Measurements from ENCODE around the gene SPRR1A. TPM values are rescaled to one million over a fixed set of nuclear protein-coding genes. Genes with fewer than 3 reads are reported as not detected.
A peak's percentile ranks its signal among the peaks of the same experiment; 100 is the strongest.

SPRR1A gene
- total RNA-seq, 1 donor from 2014 or later: not detected

GRCh38 chr1:152996633-152997400 is 12.9 kb downstream of the SPRR1A start:
- Histone ChIP-seq H2AFZ (replicated peaks) (no peak overlapping the region), H3F3A (ENCODE audit: low read depth) (no peaks in the 10 kb centered on the region), H3K79me2 (ENCODE audit: low read depth) (no peaks in the 10 kb centered on the region), H3K27ac (no peak overlapping the region), H3K27me3 (no peaks in the 10 kb centered on the region), H3K4me3 (no peak overlapping the region), H4K20me1 (ENCODE audit: low read depth) (no peaks in the 10 kb centered on the region), H3K9me3 (ENCODE audit: low read depth) (peaks cover 40% of the 10 kb centered on the region), H3K9ac (no peak overlapping the region), H3K4me2 (no peak overlapping the region), H3K36me3 (no peaks in the 10 kb centered on the region), H3K4me1 (no peaks in the 10 kb centered on the region)
- H3K9me3 Mint-ChIP-seq: peaks cover 3% of the 10 kb centered on the region
- DNase-seq (ENCODE audit: low spot score): peak; percentile 7
- no peaks in the 10 kb centered on the region for H3K36me3 Mint-ChIP-seq
- no peaks in the 10 kb centered on the region for H3K27me3 Mint-ChIP-seq (ENCODE audit: insufficient read depth, low read depth)
- no peaks in the 10 kb centered on the region for H3K4me1 Mint-ChIP-seq
- H3K27ac Mint-ChIP-seq: no peak overlapping the region
- TF ChIP-seq EZH2 (IDR thresholded peaks at IDR 0.05): no peak
- no peak for TF ChIP-seq EZH2phosphoT487 (IDR thresholded peaks at IDR 0.05)
- TF ChIP-seq CTCF (IDR thresholded peaks at IDR 0.05): no peak
- H3K4me3 Mint-ChIP-seq: no peak overlapping the region

GRCh38 chr1:152997901-152998300 is 14.0 kb downstream of the SPRR1A start:
- no peak overlapping the region for H3K9ac ChIP-seq
- H3K27me3 Mint-ChIP-seq (ENCODE audit: insufficient read depth, low read depth): no peaks in the 10 kb centered on the region
- H3K4me1 Mint-ChIP-seq: no peaks in the 10 kb centered on the region
- no peak for DNase-seq (ENCODE audit: low spot score)
- H3K27ac Mint-ChIP-seq: no peak overlapping the region
- no peaks in the 10 kb centered on the region for H3K36me3 Mint-ChIP-seq
- H3K27me3 ChIP-seq: no peaks in the 10 kb centered on the region
- no peak overlapping the region for H2AFZ ChIP-seq (replicated peaks)
- TF ChIP-seq EZH2phosphoT487 (IDR thresholded peaks at IDR 0.05): no peak
- TF ChIP-seq CTCF (IDR thresholded peaks at IDR 0.05): no peak
- TF ChIP-seq EZH2 (IDR thresholded peaks at IDR 0.05): no peak
- no peaks in the 10 kb centered on the region for H3F3A ChIP-seq (ENCODE audit: low read depth)
- no peak overlapping the region for H3K4me3 ChIP-seq
- H3K9me3 ChIP-seq (ENCODE audit: low read depth): peaks cover 46% of the 10 kb centered on the region
- H3K4me2 ChIP-seq: no peak overlapping the region
- no peak overlapping the region for H3K4me3 Mint-ChIP-seq
- H3K4me1 ChIP-seq: no peaks in the 10 kb centered on the region
- no peaks in the 10 kb centered on the region for H4K20me1 ChIP-seq (ENCODE audit: low read depth)
- peaks cover 3% of the 10 kb centered on the region for H3K9me3 Mint-ChIP-seq
- H3K79me2 ChIP-seq (ENCODE audit: low read depth): no peaks in the 10 kb centered on the region
- no peak overlapping the region for H3K27ac ChIP-seq
- no peaks in the 10 kb centered on the region for H3K36me3 ChIP-seq

- peaks cover 42% of the 10 kb centered on the region for H3K9me3 ChIP-seq (ENCODE audit: low read depth)
- DNase-seq (ENCODE audit: low spot score): no peak
- Mint-ChIP-seq H3K36me3 (no peaks in the 10 kb centered on the region), H3K27me3 (ENCODE audit: insufficient read depth, low read depth) (no peaks in the 10 kb centered on the region), H3K4me3 (no peak overlapping the region), H3K4me1 (no peaks in the 10 kb centered on the region), H3K9me3 (peaks cover 3% of the 10 kb centered on the region), H3K27ac (no peak overlapping the region)
- no peak overlapping the region for H3K9ac ChIP-seq
- TF ChIP-seq CTCF (IDR thresholded peaks at IDR 0.05) (no peak), EZH2 (IDR thresholded peaks at IDR 0.05) (no peak), EZH2phosphoT487 (IDR thresholded peaks at IDR 0.05) (no peak)
- H2AFZ ChIP-seq (replicated peaks): no peak overlapping the region
- H3K79me2 ChIP-seq (ENCODE audit: low read depth): no peaks in the 10 kb centered on the region
- no peak overlapping the region for H3K4me2 ChIP-seq
- H4K20me1 ChIP-seq (ENCODE audit: low read depth): no peaks in the 10 kb centered on the region
- H3K36me3 ChIP-seq: no peaks in the 10 kb centered on the region
- no peaks in the 10 kb centered on the region for H3K4me1 ChIP-seq
- H3F3A ChIP-seq (ENCODE audit: low read depth): no peaks in the 10 kb centered on the region
- H3K4me3 ChIP-seq: no peak overlapping the region
- no peak overlapping the region for H3K27ac ChIP-seq
- no peaks in the 10 kb centered on the region for H3K27me3 ChIP-seq
Measured at GRCh38 chr1:152998476-152998875, 14.6 kb downstream of the SPRR1A start.

Data from neural progenitor cell (in vitro differentiated cells).